Camera-type eye (tissue), 1 donor: ENCODE results near the gene F8A1. TPM values are rescaled to one million over a fixed set of nuclear protein-coding genes. Genes with fewer than 3 reads are reported as not detected.

Experiments
- total RNA-seq: library from RNA; depleted of rRNA; stranded (reverse); fragments of >200 nt; gene quantifications from one replicate; pipeline ENCODE4 v1.2.3, GENCODE V29; 2014

Gene F8A1
- 3.1 TPM for total RNA-seq

DNA sequence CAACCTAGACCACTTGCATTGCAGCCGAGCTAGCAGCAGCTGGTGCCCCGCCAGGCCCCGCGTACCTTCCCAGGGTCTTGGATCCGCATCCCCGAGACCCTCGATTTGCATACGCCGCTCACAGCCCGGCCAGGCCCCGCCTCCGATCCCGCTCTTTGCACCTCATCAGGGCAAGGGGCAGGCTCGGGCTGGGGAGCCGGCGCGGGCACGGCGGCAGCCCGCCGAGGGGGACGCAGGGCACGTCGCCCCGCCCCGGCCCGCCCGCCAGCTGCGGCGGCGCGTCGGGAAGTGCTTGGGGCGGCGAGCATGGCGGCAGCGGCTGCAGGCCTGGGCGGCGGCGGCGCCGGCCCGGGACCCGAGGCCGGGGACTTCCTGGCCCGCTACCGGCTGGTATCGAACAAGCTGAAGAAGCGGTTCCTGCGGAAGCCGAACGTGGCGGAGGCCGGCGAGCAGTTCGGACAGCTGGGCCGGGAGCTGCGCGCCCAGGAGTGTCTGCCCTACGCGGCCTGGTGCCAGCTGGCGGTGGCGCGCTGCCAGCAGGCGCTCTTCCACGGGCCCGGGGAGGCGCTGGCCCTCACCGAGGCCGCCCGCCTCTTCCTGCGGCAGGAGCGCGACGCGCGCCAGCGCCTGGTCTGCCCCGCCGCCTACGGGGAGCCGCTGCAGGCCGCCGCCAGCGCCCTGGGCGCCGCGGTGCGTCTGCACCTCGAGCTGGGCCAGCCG is at the start of gene F8A1:
F8A1 (plus strand) TSS at position 287 of the 720 bp plus-strand sequence; CDS start at position 307, 20 bp downstream.

Other genes with a start within 250 kb of the F8A1 start
- gene CTAG2, start 232.8 kb upstream of the F8A1 start, total RNA-seq = not detected
- gene GAB3, start 135.3 kb upstream of the F8A1 start, total RNA-seq = 4.3 TPM
- 41.2 TPM for gene DKC1, start 123.5 kb upstream of the F8A1 start, total RNA-seq
- gene MPP1, start 80.9 kb upstream of the F8A1 start, total RNA-seq = 22.2 TPM
- gene SMIM9, start 51.7 kb upstream of the F8A1 start, total RNA-seq = not detected
- 5.9 TPM for gene F8, start 136.4 kb downstream of the F8A1 start, total RNA-seq
- gene FUNDC2, start 140.5 kb downstream of the F8A1 start, total RNA-seq = 41.6 TPM
- 11.6 TPM for gene CMC4, start 184.8 kb downstream of the F8A1 start, total RNA-seq
- 0.66 TPM for gene MTCP1, start 184.8 kb downstream of the F8A1 start, total RNA-seq
- gene BRCC3, start 185.2 kb downstream of the F8A1 start, total RNA-seq = 18.5 TPM